HG03095 (cell line): ENCODE data around the gene CNGA3.
"Not testable (repeated sequence)": the region's sequence is repeated elsewhere in the genome, so short reads cannot be mapped to it uniquely, and the experiment has no call there.

Experiments used
- ATAC-seq: cut with Tn5 transposase; IDR thresholded peaks from one replicate; pipeline ENCODE4 v1.9.1; 2021; ENCODE audit warnings: moderate library complexity; ENCODE audit not compliant: unreplicated experiment

The CNGA3 gene

DNA sequence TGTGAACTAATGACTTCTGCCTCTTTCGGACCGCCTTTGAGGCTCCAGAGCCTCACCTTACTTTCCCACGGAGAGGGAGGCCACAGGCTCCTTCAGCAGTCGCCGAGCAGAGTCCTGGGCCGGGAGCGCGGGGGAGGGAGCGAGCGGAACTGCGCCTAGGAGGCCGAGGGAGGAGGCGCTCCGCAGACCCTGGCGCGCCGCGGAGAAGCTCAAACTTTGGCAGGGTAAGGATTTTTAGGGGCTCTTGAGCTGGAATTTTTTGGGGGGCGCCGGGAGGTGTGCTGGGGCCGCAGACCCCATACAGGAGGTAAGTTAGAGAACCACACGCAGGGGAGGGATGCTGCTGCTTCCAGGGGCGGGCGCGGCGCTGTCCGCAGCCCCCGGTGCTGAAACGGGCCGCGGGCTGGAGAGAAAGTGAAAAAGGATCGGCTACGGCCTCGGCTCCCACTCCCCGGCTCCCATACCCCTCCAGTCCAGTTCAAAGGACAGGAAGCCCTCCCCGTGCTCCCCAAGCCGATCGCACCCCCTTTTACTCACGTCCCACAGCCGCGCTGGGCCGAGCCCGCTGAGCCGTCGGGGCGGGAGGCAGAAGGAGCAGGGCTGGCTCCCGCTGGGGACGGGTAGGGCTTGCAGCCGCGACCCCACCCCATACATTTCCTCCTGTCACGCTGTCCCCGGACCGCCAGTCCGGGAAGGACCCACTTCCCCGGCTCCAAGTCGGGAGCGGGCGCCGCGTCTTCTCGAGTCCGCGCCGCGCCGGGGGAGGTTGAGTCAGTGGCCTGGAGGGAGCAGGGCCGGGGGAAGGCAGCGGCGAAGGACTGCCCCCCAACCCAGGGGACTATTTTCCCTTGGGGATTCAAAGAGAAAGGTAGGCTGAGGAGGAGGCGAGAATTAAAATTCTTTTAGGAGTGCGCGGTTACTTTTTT, at the start of gene CNGA3:
Gene CNGA3 (plus strand): TSS at position 146 of the 926 bp plus-strand sequence. CDS start 23,520 bp downstream, outside the sequence.
- no peak for ATAC-seq

DNA sequence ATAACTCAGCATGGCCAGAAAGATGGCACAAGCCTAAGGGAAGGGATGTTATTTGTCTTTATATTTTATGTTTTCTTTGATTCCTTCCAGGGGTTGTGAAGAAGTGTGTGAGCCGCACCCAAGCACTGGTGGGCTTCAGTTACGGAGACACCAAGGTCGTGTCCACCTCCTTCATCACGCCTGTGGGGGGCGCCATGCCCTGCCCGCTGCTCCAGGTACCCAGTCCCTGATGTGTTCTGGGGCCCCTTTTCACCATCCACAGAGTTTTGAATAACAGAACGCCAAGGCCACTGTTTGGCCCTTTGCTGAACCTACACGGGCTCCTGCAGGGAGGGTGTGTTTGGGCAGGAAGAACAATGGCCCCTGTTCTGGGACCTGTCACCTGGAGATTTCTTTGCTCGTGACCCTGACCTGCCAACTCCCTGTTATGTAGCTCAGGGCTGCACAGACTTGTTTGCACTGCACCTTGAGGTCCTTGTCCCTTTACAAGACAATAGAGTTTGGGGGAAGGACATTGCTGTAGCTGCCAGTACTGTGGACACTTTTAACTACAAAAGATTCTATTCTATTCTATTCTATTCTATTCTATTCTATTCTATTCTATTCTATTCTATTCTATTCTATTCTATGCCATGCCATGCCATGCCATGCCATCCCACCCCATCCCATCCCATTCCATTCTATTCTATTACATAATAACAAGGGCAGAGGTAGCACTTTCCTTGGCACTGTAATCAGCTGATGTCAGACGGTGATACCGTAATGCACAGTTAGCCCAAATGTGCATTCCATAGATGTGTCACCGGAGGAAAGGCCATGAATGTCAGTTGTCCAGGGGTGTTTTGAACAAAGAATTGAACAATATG, 48.2 kb upstream of the CNGA3 start:
- no peak for ATAC-seq

DNA sequence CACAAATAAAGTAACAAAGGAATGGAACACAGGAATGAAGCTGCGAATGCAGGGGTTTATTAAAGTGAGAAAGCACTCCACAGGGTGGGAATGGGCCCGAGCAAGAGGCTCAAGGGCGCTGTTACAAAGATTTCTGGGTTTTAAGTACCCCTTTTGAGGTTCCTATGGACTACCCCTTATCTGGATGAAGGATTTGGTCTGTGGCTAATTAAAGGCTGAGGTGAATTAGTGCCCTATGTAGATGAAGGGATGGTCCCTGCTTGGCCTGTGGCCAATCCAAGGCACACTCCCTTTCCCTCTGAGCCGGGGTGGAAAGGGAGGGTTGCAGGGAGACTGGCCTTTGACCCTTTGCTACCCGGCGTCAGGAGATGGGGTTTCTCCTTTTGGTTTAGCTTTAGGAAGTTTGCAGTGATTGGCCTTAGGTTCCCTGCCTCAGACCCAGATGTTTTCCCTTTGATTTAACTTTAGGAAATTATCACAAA, 47.5 kb upstream of the CNGA3 start:
- no peak for ATAC-seq

DNA sequence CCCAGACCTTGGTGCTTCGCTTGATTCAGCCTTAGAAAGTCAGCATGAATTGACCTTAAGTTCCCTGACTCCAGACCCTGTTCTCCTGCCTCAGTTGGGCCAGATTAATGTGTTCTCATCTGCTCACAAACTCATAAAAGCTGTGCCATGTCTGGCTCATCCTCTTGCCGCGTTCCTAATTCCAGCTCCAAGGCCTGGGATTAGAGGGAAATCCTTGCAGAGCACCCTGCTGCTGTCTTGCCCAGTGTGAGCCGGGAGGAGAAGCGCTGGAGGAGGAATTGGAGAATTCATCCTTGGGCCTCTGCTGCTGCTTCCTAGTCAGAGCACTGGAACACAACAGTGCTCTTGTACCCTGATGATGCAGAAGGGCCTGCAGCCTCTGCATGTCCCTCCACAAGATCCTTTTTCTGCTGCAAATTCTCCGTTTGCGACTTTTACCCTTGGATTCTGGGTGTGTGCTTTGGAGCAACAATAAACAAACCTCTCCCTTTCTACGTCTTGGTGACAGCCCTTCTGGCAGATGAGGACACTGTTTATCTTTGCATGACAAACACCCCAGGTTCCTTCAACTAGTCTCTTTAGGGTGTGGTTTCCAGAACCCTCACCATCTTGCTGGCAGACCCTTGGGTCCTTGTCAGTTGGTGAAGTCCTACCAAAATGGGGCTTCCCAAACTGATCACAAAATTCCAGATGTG, 46.9 kb upstream of the CNGA3 start:
- no peak for ATAC-seq

DNA sequence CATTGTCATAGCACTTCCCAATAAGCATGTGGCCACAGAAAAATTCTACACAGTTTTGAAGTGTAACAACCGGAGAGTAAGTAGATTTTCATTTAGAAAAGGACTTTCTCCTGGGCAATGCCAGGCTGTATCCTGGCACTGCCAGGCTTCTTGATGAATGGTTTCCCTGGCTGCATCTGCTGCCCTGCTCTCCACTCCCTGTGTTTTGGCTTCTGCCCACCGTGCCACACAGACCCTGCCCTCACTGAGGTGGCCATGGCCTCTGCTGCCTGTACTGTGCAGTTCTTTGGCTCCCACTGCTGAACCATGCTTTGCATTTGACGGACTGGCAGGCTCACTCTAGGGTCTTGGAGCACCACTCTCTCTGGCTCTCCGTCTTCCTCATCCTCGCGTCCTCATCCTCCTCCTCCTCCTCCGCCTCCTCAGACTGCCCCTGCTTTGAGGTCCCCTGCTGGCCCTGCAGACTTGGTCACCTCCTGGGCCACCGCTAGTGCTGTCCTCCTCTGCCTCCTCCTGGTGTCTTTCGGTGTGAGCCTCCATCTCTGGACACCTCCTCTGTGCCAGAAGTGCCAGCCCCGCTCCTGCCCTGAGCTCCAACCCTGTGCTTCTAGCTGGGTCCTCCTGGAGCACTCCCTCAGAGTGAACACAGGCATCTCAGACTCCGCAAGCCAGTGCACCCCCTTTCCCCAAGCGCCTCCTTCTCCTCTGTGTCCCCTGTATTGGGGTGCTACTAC, 45.9 kb upstream of the CNGA3 start:
- no peak for ATAC-seq

DNA sequence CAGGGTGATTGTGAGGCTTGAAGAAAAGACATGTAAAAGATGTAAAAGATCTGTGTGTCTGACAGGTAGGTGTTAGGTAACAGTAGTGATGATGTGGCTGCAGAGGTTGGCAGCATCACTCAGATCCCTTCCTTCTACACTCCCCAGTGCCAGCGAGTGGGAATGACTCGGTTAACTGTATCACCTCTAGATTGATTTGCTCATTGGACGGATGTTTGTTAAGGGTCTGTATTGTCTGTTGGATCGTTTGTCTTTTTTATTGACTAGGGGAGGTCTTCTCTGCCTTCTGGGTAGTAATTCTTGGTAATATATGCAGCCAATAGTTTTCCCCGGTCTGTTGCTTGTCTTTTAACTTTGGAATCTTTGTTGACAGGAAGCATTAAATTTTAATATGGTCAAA, 44.8 kb upstream of the CNGA3 start:
- no peak for ATAC-seq

DNA sequence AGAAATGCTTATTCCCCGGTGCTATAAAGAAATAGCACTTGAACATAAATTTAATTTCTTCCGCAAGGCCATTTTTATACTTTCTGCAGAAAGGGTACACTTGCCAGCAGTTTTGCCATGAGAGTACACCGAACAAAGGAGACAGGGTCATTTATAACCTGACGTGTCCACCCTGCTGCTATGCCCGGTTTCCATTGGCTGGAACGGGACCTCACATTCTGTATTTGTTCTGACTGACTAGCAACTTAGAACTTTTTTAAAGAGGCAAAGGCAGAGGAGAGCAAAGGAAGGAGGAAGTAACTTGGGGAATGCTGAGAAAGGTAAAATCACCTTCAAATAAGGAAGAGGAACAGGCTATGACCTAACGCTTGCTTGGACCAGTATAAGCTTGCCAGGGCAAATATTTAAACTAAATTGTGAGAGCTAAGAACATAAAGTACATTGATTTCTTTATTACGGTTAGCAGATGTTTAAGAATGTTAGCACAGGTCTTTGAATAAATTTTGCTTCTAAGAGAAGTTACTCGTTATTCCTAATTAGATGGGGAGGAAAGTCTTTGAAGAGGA, 39.0 kb upstream of the CNGA3 start:
- ATAC-seq = not testable (repeated sequence)

DNA sequence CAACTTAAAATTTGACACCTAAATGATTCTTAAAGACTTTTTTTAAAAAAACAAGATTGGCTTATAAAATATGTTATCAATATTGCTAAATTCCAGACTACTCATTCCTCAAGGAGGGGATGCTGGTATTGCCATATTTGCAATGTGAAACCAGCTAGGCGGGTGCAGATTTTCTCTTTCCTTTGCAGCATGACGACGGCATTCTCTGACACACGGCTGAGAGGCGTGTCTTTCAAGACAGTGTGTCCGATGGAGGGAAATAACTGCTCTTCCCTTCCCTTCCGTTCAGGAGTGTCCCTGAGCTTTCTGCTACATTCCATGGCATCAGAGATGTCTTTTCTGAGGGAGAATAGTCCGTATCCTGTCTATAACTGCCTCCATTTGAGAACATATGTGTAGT, 38.2 kb upstream of the CNGA3 start:
- ATAC-seq = no peak

DNA sequence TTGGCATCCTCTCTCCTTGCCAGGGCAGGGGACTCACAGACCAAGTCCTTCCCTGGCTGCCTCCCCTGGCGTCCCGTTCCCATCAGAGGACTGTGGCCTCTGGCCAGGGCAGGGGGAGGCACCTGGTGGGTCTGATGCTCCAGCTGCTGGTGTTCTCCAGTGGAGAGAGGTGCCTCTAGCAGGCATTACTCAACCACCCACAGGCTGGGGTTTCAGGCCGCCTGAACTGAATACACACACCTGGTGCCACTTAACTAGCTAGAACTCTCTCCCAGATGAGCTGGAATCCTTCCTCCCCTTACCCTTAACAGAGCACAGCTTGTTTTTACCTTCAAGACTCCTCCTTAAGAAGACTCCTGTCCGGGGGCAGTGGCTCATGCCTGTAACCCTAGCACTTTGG, 37.7 kb upstream of the CNGA3 start:
- ATAC-seq = no peak

DNA sequence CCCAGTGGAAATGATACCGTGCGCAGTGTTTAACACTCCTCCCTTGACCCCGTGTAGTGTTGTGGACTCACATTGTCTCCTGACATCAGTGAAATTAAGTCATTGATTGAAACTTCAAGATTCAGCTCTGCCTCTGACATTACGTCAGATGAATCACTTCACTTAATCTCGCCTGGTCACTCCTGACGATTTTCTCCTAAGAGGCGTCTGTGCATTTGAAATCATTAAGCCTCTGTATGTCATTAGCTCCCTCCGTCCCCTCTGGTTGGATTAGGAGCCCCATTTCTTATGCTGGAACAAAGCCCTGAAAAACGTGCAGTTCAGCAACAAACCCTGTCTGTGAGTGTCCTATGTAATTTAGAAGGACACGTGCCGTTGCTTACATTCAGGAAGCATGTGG, 36.7 kb upstream of the CNGA3 start:
- no peak for ATAC-seq

DNA sequence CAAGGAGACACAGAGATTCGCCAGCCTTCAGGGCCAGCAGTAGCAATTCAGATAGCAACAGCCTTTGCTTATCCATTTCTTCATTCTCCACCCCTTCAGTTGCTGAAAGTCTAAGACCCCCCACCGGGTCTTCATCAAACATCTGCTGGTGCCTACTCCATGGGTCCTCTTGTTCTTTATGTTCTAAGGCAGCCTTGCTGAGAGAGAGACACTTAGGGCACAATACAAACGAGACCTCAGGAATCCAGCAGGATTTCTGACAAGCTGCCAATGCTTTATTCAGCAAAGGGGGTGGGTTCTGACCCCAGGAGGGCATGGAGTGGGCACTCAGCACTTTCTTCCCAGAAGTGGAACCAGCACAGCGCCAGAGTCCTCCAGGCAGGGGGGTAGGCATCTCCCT, 36.2 kb upstream of the CNGA3 start:
- no peak for ATAC-seq

DNA sequence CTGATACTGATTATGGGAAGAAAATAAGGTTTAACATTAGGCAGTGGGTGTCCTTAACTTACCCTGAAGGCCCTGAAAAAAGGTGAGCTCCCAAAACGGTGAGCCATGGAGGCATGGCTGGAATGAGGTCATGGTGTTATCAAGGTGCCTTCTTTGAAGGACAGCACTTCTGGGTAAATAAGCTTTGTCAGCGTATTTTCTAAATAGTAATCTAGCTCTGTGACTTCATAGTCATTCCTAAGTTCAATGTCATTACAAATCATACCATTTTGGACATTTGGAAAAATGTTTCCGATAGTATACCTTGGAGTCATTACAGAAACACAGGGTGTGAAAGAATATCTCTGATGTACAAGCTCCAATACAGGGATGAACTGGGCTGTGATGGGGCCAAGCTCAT, 35.2 kb upstream of the CNGA3 start:
- no peak for ATAC-seq

DNA sequence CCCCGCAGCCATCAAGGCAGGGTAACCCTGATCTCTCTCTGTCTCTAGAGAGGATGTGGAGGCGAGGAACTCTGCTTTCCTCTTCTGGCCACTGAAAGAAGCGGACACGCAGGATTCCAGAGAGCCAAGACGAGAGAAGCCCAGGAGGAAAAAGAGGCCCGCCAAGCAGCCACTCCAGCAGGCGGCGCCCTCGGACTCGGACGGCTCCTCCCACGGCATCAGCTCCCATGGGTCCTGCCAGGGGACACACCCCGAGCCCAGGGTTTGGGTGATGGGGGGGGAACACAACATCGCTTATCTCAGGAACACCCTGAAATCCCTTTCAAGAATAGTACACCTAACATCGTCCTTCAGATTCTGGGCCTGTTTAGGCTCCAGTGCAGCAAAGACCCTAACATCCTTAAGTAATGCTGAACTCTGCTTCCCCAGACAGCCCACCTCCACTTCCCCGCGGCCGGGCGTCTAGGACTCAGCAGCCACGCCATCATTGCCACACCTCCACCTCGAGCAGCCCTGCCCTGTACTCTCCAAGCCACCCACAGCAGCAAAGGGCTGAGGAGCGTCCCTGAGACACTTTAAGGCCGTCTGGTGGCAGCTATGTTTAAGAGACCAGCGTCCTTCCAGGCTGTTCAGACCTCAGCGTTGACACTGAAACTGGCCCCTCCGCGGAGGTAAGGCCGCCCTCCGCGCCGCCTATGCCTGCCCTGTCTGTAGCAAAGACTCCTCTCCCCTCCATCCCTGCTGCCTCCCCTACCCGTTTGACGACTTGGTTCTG, 34.3 kb upstream of the CNGA3 start:
- no peak for ATAC-seq

DNA sequence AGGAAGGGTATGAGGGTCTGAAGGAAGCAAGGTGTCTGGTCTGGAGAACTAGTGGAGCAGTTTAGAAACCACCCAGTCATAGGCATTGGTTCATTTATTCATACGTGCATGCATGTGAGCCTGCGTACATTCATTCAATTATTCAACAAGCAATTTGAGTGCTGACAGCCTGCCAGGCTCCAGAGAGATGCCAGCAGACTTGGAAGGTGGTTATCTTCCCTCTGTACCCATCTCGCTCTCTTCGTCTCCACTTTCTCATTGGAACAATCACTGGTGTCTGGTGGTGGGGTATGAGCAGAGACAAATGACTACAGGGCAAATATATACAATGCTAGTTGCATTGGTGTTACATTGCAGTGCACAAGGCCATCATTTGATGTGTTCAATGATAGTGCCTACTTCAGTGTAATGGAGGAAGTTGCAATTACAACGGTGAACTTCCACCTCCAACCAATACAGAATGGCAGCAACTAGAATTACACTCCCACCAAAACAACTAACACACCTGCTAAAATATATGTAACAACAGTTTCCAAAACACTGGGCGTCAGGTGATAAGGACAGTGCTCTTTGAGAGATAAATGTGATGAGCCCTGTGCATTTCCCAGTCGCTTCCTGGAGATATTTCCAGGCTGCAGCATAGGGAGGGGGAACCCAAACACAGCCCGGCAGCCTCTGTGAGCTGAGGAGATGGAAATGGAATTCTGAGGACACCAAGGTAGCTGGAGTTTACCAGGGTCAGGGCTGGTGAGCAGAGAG, 32.6 kb upstream of the CNGA3 start:
- no peak for ATAC-seq

DNA sequence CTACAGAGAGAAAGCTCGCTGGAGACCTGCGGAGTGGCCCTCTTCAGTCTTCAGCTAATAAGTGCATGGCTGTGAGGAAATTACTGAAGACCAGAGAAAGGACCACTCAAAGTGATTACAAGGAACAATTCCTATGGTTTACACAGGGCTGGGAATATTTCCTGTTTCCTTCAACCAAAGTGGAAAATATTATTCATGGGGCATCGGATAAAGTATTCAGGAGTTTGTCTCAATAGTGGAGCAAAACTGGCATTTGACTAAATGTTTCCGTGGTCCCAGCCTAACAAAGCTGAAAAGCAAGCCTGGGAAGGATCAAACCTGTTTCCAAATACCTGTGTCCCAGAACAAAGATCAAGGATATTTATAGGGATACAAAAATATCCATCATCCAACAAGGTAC, 32.0 kb upstream of the CNGA3 start:
- no peak for ATAC-seq

DNA sequence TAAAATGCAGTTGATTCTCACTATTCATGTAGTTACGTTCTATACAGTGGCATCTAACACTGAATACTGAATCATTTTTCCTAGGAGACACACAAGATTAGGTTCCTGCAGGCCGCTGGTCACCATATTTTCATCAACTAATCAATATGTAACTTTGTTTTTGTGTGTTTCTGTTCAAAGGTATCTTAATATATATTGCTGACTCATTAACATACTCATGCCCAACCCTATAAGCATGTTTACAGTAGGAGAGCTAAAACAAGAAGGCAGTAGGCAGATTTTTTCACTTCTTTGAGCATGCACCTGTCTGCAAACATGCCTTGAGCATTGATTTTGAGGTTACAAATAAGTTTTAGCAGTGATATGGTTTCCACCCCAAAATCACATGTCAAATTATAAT, 30.3 kb upstream of the CNGA3 start:
- ATAC-seq = no peak

DNA sequence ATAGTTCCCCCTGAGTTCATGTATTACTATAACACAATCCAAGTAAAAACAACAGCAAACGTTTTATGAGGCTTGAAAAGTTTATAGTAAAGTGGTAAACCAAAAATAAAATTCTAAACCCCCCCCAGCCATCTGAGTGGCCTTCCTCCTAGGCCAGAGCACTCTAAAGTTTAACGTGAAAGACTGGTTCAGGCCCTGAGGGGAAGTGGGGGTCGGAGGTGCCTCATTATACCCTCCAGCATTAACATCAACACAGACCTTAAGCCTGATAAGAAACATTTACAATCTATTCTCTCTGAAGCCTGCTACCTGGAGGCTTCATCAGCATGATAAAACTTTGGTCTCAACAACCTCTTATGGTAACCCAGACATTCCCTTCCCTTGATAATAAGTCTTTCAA, 29.0 kb upstream of the CNGA3 start:
- ATAC-seq = no peak

DNA sequence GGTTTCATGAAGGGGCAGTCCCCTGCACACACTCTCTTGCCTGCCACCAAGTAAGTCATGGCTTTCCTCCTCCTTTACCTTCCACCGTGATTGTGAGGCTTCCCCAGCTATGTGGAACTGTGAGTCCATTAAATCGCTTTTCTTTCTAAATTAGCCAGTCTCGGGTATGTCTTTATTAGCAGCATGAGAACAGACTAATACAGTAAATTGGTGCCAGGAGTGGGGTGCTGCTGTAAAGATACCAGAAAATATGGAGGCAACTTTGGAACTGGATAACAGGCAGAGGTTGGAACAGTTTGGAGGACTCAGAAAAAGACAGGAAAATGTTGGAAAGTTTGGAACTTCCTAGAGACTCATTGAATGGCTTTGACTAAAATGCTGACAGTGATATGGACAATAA, 26.1 kb upstream of the CNGA3 start:
- ATAC-seq = not testable (repeated sequence)

DNA sequence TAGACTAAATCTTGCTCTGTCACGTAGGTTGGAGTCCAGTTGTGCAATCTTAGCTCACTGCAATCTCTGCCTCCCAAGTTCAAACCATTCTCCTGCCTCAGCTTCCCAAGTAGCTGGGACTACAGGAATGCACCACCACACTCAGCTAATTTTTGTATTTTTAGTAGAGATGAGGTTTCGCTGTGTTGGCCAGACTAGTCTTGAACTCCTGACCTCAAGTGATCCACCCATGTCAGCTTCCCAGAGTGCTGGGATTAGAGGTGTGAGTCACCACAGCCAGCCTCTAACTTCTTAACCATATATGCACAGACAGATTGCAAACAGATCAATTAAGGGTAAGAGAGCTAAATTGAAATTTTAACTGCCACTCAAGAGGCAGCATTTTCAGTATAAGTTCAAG, 22.1 kb upstream of the CNGA3 start:
- ATAC-seq = no peak
